ENCODE data around the gene IL17RD.

IL17RD gene

GRCh38 chr3:57160765-57161538 is 4.2 kb downstream of the IL17RD start:
- peaks cover 42% of the 10 kb centered on the region for H3K27me3 ChIP-seq (ENCODE audit: control insufficient read depth, low read length)
- H3K4me3 ChIP-seq (ENCODE audit: low read length): no peak overlapping the region
- H4K20me1 ChIP-seq (ENCODE audit: control insufficient read depth, insufficient read depth, low read depth, low read length): no peaks in the 10 kb centered on the region
- H3K36me3 ChIP-seq (ENCODE audit: control insufficient read depth, low read length): no peaks in the 10 kb centered on the region
- no peaks in the 10 kb centered on the region for H3F3A ChIP-seq (ENCODE audit: control insufficient read depth, insufficient read depth)
- no peak overlapping the region for H3K27ac ChIP-seq (ENCODE audit: low read depth, low read length)
- H3K9me3 ChIP-seq (ENCODE audit: control insufficient read depth, insufficient read depth, low read length): no peaks in the 10 kb centered on the region
- no peaks in the 10 kb centered on the region for H3K79me2 ChIP-seq (ENCODE audit: control insufficient read depth, low read length)
- H3K4me2 ChIP-seq (ENCODE audit: low read length): no peak overlapping the region
- TF ChIP-seq CTCF (IDR thresholded peaks at IDR 0.05; ENCODE audit: low read depth, low read length, poor library complexity, severe bottlenecking) (no peak), EZH2phosphoT487 (IDR thresholded peaks at IDR 0.05; ENCODE audit: borderline replicate concordance, low read length) (no peak)
- peaks cover 6% of the 10 kb centered on the region; the same call in 1 of the 2 replicates for H3K4me1 ChIP-seq (ENCODE audit: control insufficient read depth, low read length)
- H3K9me2 ChIP-seq (replicated peaks; ENCODE audit: control insufficient read depth, low read length): no peaks in the 10 kb centered on the region

- TF ChIP-seq EZH2phosphoT487 (IDR thresholded peaks at IDR 0.05; ENCODE audit: borderline replicate concordance, low read length) (no peak), CTCF (IDR thresholded peaks at IDR 0.05; ENCODE audit: low read depth, low read length, poor library complexity, severe bottlenecking) (no peak)
These were observed 4.9 kb downstream of the IL17RD start for GRCh38 chr3:57160076-57160764.

GRCh38 chr3:57158813-57159738 is 6.1 kb downstream of the IL17RD start:
- Histone ChIP-seq H3K27me3 (ENCODE audit: control insufficient read depth, low read length) (peaks cover 37% of the 10 kb centered on the region), H4K20me1 (ENCODE audit: control insufficient read depth, insufficient read depth, low read depth, low read length) (no peaks in the 10 kb centered on the region), H3K36me3 (ENCODE audit: control insufficient read depth, low read length) (no peaks in the 10 kb centered on the region), H3F3A (ENCODE audit: control insufficient read depth, insufficient read depth) (no peaks in the 10 kb centered on the region), H3K9me2 (replicated peaks; ENCODE audit: control insufficient read depth, low read length) (no peaks in the 10 kb centered on the region), H3K4me3 (ENCODE audit: low read length) (no peak overlapping the region), H3K79me2 (ENCODE audit: control insufficient read depth, low read length) (no peaks in the 10 kb centered on the region), H3K27ac (ENCODE audit: low read depth, low read length) (no peak overlapping the region), H3K9me3 (ENCODE audit: control insufficient read depth, insufficient read depth, low read length) (no peaks in the 10 kb centered on the region), H3K4me2 (ENCODE audit: low read length) (no peak overlapping the region), H3K4me1 (ENCODE audit: control insufficient read depth, low read length) (no peaks in the 10 kb centered on the region)
- TF ChIP-seq EZH2phosphoT487 (IDR thresholded peaks at IDR 0.05; ENCODE audit: borderline replicate concordance, low read length): no peak

More at GRCh38 chr3:57160076-57160764, 4.9 kb downstream of the IL17RD start:
- H3K9me3 ChIP-seq (ENCODE audit: control insufficient read depth, insufficient read depth, low read length): no peaks in the 10 kb centered on the region
- H3K36me3 ChIP-seq (ENCODE audit: control insufficient read depth, low read length): no peaks in the 10 kb centered on the region
- peaks cover 4% of the 10 kb centered on the region; the same call in 1 of the 2 replicates for H3K4me1 ChIP-seq (ENCODE audit: control insufficient read depth, low read length)
- peaks cover 41% of the 10 kb centered on the region for H3K27me3 ChIP-seq (ENCODE audit: control insufficient read depth, low read length)
- no peaks in the 10 kb centered on the region for H3F3A ChIP-seq (ENCODE audit: control insufficient read depth, insufficient read depth)
- no peaks in the 10 kb centered on the region for H3K79me2 ChIP-seq (ENCODE audit: control insufficient read depth, low read length)
- H3K4me2 ChIP-seq (ENCODE audit: low read length): no peak overlapping the region
- no peaks in the 10 kb centered on the region for H4K20me1 ChIP-seq (ENCODE audit: control insufficient read depth, insufficient read depth, low read depth, low read length)
- H3K9me2 ChIP-seq (replicated peaks; ENCODE audit: control insufficient read depth, low read length): no peaks in the 10 kb centered on the region
- H3K27ac ChIP-seq (ENCODE audit: low read depth, low read length): no peak overlapping the region
- H3K4me3 ChIP-seq (ENCODE audit: low read length): no peak overlapping the region
